Brain pericyte (primary cell): ENCODE results near the gene OPRM1.
"Not testable (repeated sequence)": the region's sequence is repeated elsewhere in the genome, so short reads cannot be mapped to it uniquely, and the experiment has no call there.

ENCODE experiments used
- DNase-seq: peaks from one replicate; pipeline ENCODE4 v3.0.0-alpha.2; 2012; ENCODE audit warnings: low read depth, low spot score

The OPRM1 gene

DNA sequence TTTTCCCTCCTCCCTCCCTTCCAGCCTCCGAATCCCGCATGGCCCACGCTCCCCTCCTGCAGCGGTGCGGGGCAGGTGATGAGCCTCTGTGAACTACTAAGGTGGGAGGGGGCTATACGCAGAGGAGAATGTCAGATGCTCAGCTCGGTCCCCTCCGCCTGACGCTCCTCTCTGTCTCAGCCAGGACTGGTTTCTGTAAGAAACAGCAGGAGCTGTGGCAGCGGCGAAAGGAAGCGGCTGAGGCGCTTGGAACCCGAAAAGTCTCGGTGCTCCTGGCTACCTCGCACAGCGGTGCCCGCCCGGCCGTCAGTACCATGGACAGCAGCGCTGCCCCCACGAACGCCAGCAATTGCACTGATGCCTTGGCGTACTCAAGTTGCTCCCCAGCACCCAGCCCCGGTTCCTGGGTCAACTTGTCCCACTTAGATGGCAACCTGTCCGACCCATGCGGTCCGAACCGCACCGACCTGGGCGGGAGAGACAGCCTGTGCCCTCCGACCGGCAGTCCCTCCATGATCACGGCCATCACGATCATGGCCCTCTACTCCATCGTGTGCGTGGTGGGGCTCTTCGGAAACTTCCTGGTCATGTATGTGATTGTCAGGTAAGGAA is at the start of gene OPRM1:
OPRM1 (plus strand) TSS at position 10 of the 612 bp plus-strand sequence; CDS start at position 315, 305 bp downstream.
- DNase-seq: no peak

DNA sequence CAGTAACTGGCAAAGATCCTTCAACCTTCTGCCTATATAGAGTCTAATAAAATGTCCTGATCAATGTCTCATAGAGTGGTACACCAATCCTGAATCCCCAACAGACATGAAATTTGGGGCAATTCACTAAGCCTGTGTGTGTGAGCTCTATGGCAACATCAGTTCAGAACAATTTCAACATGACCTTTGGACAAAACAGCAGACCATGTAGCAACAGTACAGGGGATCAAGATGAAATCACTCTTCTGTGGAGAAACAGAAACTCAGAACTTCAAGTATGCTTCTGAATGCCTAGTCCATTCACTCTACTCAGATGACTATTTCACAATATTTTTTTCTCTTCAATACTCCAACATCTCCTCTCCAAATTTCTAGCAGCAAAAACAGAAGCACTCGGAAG is 49.1 kb upstream of the OPRM1 start:
- DNase-seq: no peak

DNA sequence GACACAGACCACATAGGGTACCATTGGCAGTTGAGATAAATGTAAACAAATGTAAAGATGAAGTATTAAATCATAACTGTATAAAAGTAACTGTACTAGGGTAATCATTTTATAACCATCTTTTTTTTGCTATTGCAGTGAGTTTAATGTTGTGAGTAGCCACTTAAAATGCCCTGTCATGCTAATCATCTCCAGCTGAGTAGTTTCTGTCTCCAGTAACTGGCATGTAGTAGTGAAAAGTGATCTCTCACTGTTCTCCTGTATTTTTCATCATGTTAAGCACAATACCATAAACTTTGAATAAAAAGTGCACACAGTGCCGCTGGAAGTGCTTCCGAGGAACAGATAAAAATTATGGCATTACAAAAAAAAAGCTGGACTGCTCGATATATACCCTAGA is 45.0 kb upstream of the OPRM1 start:
- DNase-seq: no peak

DNA sequence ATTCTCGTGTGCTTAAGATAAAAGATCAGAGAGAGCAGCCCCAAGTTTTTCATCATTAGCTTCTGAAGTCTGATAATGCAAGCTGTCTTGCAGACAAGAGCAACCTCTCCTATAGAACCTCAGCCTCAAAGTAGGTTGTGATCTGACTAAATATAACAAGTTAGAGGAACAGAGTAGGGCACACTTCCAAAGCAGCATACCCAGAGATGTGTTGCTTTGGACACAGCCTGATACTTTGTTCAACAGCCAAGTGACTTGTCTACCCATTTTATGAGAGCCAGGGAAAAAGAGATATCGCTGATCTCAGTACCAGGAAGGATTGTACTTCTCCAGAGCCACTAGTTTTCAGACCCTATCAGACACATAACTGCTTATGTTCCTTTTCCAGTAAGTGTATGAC is 44.2 kb upstream of the OPRM1 start:
- DNase-seq: no peak

DNA sequence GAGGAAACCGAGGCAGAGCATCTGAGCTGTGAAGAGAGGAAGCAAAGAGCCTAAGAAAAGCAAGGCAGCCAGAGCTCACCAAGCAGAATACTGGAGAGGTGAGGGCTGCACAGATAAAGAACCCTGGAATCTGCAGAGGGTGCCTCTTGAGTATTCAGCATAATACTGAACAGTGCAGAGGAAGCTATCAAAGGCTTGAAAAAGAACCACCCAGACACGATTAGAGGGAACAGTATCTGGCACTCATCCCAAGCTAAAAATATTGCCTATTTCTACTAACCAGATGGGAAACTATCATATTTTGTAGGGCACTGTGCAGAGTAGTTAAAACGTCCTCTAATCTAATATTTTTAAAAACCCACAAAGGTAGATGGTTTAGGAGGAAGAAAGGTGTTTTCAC is 41.8 kb upstream of the OPRM1 start:
- DNase-seq: no peak

DNA sequence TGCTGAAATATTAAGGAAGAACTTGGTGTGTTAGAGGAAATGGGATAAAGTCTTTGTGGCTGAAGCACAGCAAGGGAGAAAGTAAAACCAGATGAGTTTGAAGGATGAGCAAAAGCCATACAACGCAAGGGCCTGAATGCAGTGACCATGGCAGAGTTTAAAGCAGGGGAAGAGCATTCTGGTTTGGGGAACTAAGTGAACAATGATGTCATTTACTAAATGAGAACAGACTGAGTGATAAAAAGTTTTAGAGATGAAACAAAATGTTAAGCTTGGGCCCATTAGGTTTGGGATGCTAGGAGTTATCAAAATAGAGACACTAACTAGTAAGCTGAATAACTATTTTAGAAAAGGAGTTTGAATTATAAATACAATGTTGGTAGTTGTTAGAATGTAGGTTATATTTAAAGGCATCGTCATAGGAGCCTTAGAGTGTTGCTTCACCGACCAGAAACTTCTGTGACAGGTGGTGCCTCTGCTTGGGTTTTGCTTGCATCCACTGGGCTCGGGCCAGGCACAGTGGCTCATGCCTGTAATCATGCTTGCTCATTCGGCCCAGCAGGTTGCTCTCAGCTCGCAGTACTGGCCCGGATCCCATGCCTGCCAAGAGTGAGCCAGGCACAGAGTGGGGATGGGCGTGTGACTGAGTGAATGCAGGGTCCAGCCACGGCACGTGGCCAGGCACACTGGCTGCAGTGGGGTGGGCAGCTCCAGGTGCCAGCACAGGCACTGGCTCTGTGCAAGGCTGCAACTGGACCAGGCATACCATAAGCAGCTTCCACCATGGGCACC is 37.4 kb upstream of the OPRM1 start:
- no peak for DNase-seq

DNA sequence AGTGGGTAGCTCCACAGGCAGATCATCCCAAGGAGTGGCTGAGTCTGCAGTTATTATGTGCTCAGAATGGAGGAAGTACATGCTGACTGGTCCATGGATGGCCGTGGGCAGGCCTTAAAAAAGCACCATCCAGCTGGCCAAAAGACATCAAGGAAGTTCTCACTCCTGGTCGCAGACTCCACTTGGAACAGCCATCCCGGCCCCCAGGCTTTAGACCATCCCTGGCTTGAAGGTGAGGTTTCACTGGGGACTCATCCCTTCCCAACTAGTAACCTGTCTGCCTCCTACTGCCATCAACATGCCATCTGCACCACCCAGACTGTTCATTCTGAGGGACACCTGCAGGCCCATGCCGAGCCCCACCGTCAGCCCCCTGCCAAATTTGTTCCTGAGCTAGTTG is 36.1 kb upstream of the OPRM1 start:
- DNase-seq: no peak

DNA sequence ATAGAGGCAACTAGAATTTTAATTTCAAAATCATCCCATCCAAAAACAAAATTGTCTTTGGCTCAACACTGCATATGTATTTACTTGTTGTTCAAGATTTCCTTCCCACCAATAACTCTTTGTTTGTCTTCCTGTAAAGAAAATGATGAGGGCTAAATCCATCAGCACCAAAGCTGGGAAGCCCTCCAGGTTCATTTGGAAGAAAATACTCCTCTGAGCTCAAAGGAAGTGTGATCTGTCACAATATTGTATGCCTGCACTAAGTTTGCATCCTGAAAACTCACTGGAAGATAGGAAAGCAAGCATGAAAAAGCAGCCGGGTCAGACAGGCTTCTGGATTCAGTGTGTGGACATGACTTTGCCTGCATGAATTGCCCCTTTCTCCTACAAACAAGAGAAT is 28.7 kb upstream of the OPRM1 start:
- no peak for DNase-seq

DNA sequence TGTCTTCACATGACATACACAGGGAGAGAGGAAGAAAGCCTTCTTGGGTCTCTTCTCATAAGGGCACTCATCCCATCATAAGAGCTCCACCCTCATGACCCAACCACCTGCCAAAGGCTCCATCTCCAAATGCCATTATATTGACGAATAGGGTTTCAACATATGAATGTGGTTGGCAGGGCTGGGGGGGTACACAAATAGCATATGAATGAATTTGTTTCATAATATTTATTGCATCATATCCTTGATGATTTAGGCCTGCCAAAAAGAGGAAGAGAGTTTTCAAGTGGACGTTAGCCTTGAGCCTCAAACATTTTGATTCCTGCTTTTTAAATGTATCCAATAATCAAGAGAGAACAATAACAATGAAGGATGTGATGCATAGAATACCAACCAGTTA is 26.2 kb upstream of the OPRM1 start:
- no peak for DNase-seq

DNA sequence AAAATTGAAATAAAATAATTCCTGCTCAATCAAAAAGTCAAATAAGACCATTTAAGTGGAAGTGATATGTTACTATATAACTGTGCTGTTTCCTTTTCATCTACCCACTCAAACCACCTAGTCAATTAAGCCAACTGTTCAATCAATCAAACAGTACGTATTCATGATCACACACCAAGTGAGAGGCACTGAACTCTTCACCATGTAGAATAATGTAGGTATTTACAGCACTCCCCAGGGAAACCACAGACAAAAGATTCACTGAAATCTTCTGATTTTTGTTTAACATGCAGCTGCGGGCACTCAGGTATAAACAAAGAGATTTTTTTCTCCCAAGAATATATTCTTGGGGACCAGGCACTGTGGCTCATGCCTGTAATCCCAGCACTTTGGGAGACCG is 21.3 kb upstream of the OPRM1 start:
- DNase-seq: no peak

DNA sequence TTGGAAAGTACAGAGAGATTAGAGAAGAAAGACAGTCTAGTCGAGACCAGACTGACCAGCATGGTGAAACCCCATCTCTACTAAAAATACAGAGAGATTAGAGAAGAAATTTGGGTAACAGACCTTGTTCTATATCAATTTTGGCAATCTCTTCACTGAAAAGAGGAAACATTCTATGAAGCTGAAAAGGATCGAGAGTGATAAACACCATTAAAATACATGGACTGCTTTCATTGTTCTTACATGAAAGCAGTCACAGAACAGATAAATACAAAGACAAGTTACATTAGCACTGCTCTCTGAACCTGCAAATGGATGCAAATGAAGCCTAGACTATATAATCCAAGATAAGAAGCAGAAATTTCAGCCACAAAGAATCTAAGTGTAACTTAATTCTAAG is 8.4 kb upstream of the OPRM1 start:
- no peak for DNase-seq

DNA sequence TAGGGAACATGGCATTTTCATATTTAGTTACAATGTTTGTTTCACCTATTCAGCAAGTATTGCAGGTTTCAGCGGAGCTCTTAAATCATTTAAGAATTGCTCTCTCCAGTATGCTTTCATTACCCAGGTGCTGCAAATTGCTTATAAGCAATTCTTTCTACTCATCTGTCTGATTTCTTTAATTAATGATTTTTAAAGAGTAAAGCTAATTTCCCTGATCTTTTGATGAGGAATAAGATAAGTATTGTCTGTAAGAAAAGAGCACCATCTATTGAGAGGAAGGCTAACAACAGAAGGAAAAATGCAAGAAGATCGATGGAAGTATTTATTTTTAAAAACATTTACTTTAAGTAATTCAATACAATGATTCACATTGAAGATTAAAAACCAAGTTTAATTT is 2.0 kb downstream of the OPRM1 start:
- no peak for DNase-seq

DNA sequence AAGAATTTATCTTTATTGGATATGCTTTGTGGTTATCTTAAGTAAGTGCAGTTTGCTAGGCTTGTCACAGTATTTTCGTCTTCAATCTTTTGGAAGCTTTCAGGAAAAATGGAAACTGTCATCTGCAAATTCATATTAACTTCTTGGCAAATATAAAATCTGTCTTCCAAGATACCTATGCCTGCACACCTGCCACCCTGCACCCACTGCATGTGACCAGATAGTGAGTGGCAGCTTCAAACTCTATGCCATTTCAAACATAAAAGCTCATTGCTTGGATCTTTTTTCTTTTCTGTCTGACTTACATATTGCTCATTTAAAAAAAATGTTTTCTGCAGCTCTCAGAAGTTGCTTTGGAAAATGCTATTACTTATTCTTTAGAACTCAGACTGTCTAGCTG is 14.1 kb downstream of the OPRM1 start:
- DNase-seq: no peak

DNA sequence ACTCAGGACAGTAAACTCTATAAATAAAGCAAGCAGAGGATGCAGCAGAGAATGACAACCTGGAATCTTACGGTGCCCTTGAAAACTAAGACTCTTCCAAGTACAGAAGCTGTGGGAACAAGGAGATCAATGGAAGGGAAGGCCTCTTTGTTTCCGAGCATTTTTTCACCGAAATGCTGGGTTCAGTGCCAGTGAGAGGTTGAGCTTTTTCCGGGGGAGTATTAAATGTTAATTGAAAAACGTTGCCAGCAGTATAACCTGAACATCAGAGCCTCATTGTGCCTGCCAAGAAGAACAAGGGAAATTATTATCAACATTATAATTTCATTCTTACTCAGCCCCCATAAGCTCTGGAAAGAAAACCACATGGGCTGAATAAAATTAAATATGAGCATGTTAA is 17.5 kb downstream of the OPRM1 start:
- DNase-seq: no peak

DNA sequence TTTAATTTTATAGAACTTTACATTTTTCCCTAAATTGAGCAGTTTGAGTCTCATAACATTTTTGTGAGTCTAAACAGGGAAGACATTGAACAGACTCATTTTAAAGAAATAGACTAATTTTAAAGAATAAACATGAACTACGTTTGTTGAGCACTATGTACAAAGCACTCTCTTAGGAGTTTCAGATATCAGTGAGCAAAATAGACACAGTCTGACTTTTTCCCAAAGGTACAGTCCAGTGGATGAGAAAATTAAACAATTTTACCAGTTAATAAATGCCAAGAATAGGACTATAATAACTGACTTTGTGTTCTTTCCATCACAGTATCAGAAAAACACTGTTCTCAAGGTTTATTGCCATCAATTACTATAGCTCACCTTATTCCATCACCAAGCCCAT is 18.1 kb downstream of the OPRM1 start:
- DNase-seq: no peak

DNA sequence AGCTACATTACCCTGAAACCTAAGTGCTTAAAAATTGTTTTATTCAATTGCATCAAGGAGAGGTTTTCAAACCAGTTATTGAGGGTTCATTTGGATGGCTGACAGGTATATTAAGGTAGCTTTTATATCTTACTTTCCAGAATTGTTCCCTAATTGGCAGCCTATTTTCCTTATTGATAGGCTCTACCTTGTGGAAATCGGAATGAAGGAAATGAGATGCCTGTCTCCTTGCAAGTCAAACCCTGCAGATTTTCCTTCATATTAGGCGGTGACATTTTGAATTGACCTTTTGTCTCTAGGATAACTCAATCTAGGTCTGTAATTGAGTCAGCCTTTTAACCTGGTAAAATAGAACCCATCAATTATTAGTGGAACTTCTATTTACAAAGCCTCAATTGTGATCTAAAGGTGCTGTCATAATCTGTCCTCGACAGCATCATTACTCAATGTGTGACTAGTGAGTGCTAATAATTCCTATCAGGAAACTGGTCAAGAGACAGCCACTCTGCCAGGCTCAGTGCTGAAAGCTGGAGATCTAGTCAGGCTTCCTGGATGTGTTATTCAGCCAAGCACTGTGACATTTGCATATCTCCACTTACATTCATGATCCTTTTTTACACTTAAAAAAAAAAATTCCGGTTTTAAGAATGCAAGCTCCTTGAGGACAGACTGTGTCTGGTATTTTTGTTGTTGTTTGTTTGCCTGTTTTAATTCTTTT is 20.1 kb downstream of the OPRM1 start:
- DNase-seq: no peak

DNA sequence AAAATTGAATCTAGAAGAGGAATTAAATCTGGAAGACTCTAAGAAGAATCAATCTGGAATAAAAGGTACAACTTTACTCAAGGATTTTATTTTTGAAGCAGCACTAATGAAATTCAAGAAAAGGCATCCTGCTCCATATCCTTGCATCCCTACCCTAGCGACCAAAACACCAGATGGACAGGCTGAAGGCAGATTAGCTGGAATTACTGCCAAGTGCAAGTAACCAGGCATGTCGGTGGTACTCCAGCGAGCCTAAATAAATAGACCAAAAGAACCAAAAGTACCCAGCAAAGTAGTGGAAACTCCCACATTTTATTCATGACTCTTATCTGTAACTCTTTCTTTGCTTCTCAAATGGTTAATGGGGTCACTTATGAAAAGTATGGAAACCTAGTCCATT is 21.0 kb downstream of the OPRM1 start:
- DNase-seq: no peak

DNA sequence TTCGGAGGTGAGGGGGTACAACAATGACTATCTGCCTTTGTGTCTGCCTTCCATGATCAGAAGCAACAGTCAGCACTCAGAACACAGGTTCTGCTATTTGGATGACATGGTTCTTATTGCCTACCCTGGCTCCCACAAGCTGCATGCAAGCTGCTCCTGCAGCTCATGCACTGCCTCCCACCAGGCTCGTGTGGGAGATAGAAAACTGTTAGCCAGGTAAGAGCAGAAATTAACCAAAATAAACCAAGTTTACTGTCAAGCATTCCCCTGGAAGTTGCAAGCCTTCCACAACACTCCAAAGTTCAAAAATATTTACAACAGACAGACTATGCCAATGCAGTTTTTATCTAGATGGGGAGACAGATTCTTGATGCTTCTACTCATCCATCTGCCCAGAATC is 31.0 kb downstream of the OPRM1 start:
- no peak for DNase-seq

DNA sequence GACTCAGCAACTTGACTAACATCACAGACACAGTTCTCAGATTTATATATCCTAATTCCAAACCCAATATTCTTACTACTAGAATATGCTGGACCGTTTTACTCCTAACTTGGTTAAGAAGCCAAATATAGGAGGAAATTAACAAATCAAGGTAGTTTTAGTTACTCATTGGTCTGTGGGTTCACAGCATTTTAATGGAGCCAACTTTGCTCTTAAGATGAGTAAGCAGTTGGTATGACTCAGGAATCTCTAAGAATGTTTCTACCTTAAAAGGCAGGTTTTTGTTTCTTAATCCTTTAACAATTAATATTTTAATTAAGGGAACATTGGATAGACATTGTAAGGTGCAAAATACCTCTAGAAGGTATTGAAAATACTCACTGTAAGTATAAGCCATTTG is 31.6 kb downstream of the OPRM1 start:
- DNase-seq: no peak

DNA sequence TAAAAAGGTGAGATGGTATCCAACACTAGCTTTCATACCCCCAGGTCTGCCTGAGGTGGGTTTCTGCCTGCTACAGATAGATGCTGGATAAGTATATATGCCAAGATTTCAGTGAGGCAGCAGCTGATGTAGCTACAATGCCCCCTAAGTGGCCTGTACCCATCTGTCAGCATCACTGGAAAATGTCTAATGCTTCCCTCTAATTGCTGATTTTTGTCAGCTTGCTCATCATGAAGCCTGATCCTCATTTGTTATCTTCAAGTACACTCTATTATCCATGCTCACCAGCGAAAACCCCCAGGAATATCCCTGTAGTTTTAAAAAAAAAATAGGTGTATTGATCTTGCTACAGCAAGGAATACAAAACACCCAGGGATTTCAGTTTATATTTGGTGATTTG is 32.2 kb downstream of the OPRM1 start:
- DNase-seq: no peak

DNA sequence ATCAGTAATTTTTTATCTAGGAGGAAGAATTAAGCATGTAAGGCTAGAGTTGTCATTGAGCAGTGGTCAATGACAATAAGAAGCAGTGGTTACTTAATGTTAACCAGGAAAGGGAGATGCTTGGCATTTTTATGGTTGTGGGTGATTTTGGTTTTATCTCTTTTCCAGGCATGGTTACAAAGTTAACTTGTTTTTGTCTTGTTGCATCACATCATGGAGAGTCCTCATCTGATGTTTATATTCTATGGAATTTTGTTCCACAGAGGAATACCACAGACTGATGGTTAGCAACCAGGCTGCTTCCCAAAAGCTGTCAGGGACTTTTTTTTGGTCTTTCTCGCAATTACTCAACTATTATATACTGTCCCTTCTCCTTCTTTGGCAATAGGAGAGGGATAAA is 32.7 kb downstream of the OPRM1 start:
- DNase-seq: no peak

DNA sequence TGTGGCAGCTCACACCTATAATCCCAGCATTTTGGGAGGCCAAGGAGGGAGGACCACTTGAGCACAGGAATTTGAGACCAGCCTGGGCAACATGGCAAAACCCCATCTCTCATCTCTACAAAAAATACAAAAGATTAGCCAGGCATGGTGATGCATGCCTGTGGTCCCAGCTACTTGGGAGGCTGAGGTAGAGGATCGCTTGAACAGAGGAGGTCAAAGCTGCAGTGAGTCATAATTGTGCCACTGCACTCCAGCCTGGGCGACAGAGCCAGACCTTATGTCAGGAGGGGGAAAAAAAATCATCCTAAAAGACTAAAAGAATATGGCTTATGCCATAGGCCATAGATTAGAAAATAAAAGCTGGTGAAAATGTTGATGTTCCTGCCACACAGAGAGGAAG is 39.6 kb downstream of the OPRM1 start:
- not testable (repeated sequence) for DNase-seq
